DND-41 (cell line): ENCODE measurements around the gene CCBE1.

Experiments used
- EZH2 ChIP-seq: IDR thresholded peaks from 3 replicates; pipeline ENCODE4 v1.6.1; 2012; ENCODE audit warnings: borderline replicate concordance, low read depth, mild to moderate bottlenecking, moderate library complexity, low read length, inconsistent platforms; ENCODE audit not compliant: severe bottlenecking
- TF ChIP-seq, protein P1 (sequence below): IDR thresholded peaks from 2 replicates; pipeline ENCODE4 v1.5.1; 2012; ENCODE audit warnings: borderline replicate concordance, low read length, moderate library complexity, mild to moderate bottlenecking; ENCODE audit not compliant: poor library complexity, severe bottlenecking; ENCODE audit errors: extremely low read depth

DNA sequence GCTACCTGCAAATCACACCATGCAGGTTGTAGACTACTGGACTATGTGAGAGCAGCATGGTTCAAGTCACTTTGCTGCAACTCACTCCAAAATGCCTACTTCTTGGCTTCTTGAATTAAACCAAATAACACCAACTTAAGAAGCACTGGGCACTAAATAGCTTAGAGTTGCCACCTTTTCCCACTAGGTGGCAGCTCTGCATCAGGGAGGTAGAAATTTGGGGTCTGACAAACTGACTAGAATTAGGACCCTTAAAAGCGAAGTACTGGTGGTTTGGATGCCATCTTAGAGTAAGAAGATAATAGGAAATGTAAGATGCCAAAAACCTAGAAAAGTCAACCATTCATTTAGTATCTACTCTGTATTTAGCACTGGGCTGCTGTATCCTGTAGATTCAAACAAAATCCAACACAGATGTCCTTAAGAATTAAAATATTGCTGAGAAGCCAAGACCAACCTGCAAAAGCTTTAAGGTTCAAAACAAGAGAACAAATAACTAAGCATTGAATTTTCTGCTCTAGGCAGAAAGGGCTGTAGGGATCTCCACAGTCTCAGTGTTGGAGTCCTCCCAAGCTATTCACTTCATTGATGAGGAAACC is 65.5 kb downstream of the CCBE1 start:
- TF ChIP-seq, protein P1, sequence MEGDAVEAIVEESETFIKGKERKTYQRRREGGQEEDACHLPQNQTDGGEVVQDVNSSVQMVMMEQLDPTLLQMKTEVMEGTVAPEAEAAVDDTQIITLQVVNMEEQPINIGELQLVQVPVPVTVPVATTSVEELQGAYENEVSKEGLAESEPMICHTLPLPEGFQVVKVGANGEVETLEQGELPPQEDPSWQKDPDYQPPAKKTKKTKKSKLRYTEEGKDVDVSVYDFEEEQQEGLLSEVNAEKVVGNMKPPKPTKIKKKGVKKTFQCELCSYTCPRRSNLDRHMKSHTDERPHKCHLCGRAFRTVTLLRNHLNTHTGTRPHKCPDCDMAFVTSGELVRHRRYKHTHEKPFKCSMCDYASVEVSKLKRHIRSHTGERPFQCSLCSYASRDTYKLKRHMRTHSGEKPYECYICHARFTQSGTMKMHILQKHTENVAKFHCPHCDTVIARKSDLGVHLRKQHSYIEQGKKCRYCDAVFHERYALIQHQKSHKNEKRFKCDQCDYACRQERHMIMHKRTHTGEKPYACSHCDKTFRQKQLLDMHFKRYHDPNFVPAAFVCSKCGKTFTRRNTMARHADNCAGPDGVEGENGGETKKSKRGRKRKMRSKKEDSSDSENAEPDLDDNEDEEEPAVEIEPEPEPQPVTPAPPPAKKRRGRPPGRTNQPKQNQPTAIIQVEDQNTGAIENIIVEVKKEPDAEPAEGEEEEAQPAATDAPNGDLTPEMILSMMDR = peak; percentile 82
- TF ChIP-seq EZH2 = no peak
